Measurements from ENCODE around the gene MAP3K5. TPM values are rescaled to one million over a fixed set of nuclear protein-coding genes. Genes with fewer than 3 reads are reported as not detected.
A peak's percentile ranks its signal among the peaks of the same experiment; 100 is the strongest.
"Not testable (repeated sequence)": the region's sequence is repeated elsewhere in the genome, so short reads cannot be mapped to it uniquely, and the experiment has no call there.

Gene MAP3K5
- total RNA-seq, 4 donors from 2014 or later, result 26.9 to 64.5 (median 34.0) TPM

DNA sequence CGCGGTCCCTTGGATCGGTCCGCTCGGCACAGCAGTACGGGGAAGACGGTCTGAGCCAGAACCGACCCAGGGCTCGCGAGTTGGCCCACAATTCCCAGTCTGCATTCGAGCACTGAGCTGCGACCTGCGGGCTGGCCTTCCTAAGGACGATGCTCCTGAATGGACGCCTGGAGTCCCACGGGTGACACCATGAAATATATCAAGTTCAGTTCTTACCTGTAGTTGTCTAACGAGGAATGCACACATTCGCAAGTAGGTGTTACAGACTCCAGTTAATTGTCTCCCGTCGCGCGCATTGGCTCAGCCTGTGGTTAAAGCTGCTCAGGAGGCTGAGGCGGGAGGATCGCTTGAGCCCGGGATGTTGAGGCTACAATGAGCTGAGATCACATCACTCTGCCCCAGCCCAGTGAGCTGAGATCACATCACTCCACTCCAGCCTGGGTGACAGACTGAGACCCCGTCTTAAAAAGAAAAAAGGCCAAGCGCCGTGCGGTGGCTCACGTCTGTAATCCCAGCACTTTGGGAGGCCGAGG, 30.9 kb upstream of the MAP3K5 start:
- WGBS, 2 donors, result 52 to 87% methylated on average over 16 to 30 of the region's 31 CpGs
- H3K9me3 ChIP-seq, result no peaks in the 10 kb centered on the region
- H3K36me3 ChIP-seq, result peaks cover 0 to 26% (median 0%) of the 10 kb centered on the region in 3 donors
- peak in 1 of 2 donors; percentile 6 for DNase-seq (ENCODE audit: low spot score in 2 of 2)
- no peak for TF ChIP-seq POLR2A (IDR thresholded peaks at IDR 0.05)
- TF ChIP-seq EP300 (IDR thresholded peaks at IDR 0.05), result no peak
- TF ChIP-seq, protein P1, sequence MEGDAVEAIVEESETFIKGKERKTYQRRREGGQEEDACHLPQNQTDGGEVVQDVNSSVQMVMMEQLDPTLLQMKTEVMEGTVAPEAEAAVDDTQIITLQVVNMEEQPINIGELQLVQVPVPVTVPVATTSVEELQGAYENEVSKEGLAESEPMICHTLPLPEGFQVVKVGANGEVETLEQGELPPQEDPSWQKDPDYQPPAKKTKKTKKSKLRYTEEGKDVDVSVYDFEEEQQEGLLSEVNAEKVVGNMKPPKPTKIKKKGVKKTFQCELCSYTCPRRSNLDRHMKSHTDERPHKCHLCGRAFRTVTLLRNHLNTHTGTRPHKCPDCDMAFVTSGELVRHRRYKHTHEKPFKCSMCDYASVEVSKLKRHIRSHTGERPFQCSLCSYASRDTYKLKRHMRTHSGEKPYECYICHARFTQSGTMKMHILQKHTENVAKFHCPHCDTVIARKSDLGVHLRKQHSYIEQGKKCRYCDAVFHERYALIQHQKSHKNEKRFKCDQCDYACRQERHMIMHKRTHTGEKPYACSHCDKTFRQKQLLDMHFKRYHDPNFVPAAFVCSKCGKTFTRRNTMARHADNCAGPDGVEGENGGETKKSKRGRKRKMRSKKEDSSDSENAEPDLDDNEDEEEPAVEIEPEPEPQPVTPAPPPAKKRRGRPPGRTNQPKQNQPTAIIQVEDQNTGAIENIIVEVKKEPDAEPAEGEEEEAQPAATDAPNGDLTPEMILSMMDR (IDR thresholded peaks at IDR 0.05), result no peak
- H3K27ac ChIP-seq, result peak overlapping the region; percentile 89 to 94 (median 92)
- H3K4me3 ChIP-seq, result peak overlapping the region; percentile 63 to 96 (median 71)
- peaks cover 0 to 12% (median 0%) of the 10 kb centered on the region in 4 donors for H3K4me1 ChIP-seq
- H3K27me3 ChIP-seq, result no peaks in the 10 kb centered on the region

DNA sequence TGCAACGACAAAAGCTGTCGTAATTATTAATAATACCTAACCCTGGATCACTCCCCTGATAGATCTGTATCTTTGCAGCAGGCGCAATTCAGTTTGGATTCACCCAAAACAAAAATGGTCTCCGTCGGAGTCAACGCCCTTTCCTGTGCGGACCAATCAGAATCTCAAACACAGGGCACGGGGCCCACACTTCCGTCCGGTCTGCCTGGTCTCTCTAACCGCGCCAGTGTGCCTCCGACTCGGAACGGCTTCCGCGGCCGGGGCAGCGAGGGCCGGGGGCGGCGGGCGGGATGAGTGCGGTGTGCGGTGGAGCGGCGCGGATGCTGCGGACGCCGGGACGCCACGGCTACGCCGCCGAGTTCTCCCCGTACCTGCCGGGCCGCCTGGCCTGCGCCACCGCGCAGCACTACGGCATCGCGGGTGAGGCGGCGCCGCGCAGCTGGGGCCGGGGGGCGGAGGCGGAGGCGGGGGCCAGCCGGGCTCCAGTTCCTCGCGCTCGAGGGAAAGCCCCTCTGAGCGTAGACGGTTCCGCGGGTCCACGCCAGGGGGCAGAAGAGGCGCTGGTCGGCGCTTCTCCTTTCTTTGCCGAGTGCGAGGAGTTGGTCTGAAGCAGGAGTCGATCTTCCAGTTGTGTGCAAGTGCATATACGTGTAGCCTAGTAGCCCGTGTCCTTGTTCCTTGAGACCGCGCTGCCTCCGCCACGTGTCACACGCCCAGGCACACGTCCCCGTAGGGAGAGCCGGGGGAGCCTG, 30.3 kb upstream of the MAP3K5 start, which contains the start of gene PEX7:
Gene PEX7, plus strand, starts transcription at position 217 of the 752 bp plus-strand sequence. Its CDS starts 74 bp downstream, at position 291.
- H3K27ac ChIP-seq, result peak within 1 kb of the TSS; percentile 89 to 94 (median 92)
- peaks cover 0 to 22% (median 0%) of the 10 kb centered on the region in 3 donors for H3K36me3 ChIP-seq
- 0% methylated on average over 37 to 68 of the region's 78 CpGs for WGBS, 2 donors

GRCh38 chr6:136822046-136822375, 29.7 kb upstream of the MAP3K5 start:
- Histone ChIP-seq H3K4me3 (peak overlapping the region; percentile 63 to 96 (median 71)), H3K9me3 (no peaks in the 10 kb centered on the region), H3K4me1 (peaks cover 0 to 12% (median 0%) of the 10 kb centered on the region in 4 donors), H3K36me3 (peaks cover 0 to 19% (median 0%) of the 10 kb centered on the region in 3 donors), H3K27ac (peak overlapping the region; percentile 89 to 94 (median 92)), H3K27me3 (no peaks in the 10 kb centered on the region)
- WGBS, 2 donors, result 0 to 2% methylated on average over 11 of the region's 11 CpGs
- no peak for DNase-seq (ENCODE audit: low spot score in 2 of 2)
- TF ChIP-seq POLR2A (IDR thresholded peaks at IDR 0.05), result no peak
- TF ChIP-seq EP300 (IDR thresholded peaks at IDR 0.05), result no peak
- TF ChIP-seq, protein P1 (IDR thresholded peaks at IDR 0.05), result no peak

More for the DNA sequence above, 30.3 kb upstream of the MAP3K5 start, which contains the start of gene PEX7:
- Histone ChIP-seq H3K4me3 (peak within 1 kb of the TSS; percentile 63 to 96 (median 71)), H3K27me3 (no peaks in the 10 kb centered on the region), H3K9me3 (no peaks in the 10 kb centered on the region), H3K4me1 (peaks cover 0 to 12% (median 0%) of the 10 kb centered on the region in 4 donors)
- TF ChIP-seq EP300 (IDR thresholded peaks at IDR 0.05) (peak in 1 of 2 donors; percentile 51), POLR2A (IDR thresholded peaks at IDR 0.05) (peak in 1 of 2 donors; percentile 55)
- TF ChIP-seq, protein P1 (IDR thresholded peaks at IDR 0.05), result peak; percentile 43 to 80 (median 66)
- peak; percentile 84 to 90 for DNase-seq (ENCODE audit: low spot score in 2 of 2)

DNA sequence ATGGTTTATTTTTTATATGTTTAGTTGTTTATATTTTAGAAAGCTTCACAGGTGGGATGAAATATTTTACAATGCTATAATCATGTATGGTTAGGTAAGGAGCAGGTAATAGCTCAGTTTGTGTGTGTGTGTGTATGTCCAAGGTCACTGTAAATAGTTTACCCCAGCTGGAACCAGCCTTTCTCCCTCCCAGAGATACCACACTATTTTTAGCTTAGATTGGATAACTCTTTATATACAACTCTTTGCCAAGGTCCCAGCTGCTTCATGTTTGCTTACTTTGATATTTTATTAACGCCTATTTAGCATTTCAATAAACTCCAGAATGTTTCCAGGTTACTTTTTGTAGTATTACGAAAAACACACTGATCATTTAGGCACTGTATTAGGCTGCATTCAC, 28.3 kb upstream of the MAP3K5 start:
- peaks cover 0 to 5% (median 0%) of the 10 kb centered on the region in 3 donors for H3K36me3 ChIP-seq
- peaks cover 0 to 12% (median 0%) of the 10 kb centered on the region in 4 donors for H3K4me1 ChIP-seq
- no peak for TF ChIP-seq EP300 (IDR thresholded peaks at IDR 0.05)
- TF ChIP-seq POLR2A (IDR thresholded peaks at IDR 0.05), result no peak
- H3K4me3 ChIP-seq, result no peak overlapping the region
- H3K27me3 ChIP-seq, result no peaks in the 10 kb centered on the region
- DNase-seq (ENCODE audit: low spot score in 2 of 2), result no peak
- H3K27ac ChIP-seq, result no peak overlapping the region
- 79 to 84% methylated on average over 2 of the region's 2 CpGs for WGBS, 2 donors
- no peaks in the 10 kb centered on the region for H3K9me3 ChIP-seq

GRCh38 chr6:136816656-136817055, 24.4 kb upstream of the MAP3K5 start:
- H3K27ac ChIP-seq, result no peak overlapping the region
- 24 to 44% methylated on average over 2 of the region's 2 CpGs for WGBS, 2 donors
- DNase-seq (ENCODE audit: low spot score in 2 of 2), result no peak
- peaks cover 0 to 4% (median 0%) of the 10 kb centered on the region in 4 donors for H3K4me1 ChIP-seq
- TF ChIP-seq, protein P1 (IDR thresholded peaks at IDR 0.05), result no peak
- no peak for TF ChIP-seq POLR2A (IDR thresholded peaks at IDR 0.05)
- no peak for TF ChIP-seq EP300 (IDR thresholded peaks at IDR 0.05)
- H3K4me3 ChIP-seq, result no peak overlapping the region
- no peaks in the 10 kb centered on the region for H3K27me3 ChIP-seq
- peaks cover 0 to 3% (median 0%) of the 10 kb centered on the region in 4 donors for H3K9me3 ChIP-seq
- H3K36me3 ChIP-seq, result no peaks in the 10 kb centered on the region

- H3K9me3 ChIP-seq, result not testable (repeated sequence)
Observed at GRCh38 chr6:136815608-136816007, 23.3 kb upstream of the MAP3K5 start.

More at GRCh38 chr6:136815608-136816007, 23.3 kb upstream of the MAP3K5 start:
- not testable (repeated sequence) for H3K27ac ChIP-seq; H3K4me3 ChIP-seq; H3K36me3 ChIP-seq; H3K4me1 ChIP-seq; H3K27me3 ChIP-seq; DNase-seq (ENCODE audit: low spot score in 2 of 2)
- WGBS, 2 donors, result 83 to 95% methylated on average over 1 of the region's 1 CpG
